HFF-Myc (cell line): Measurements from ENCODE around the gene BRAT1.

Experiments used
- DNase-seq: peaks from one replicate; pipeline ENCODE4 v3.0.0-alpha.2; 2011; ENCODE audit warnings: low read depth; ENCODE audit errors: extremely low read depth
- H3K4me3 ChIP-seq: replicated peaks from 2 replicates; pipeline ENCODE4 v1.5.1; 2011; ENCODE audit warnings: low read depth, mild to moderate bottlenecking, control low read depth, low read length
- TF ChIP-seq, protein P1 (sequence below): IDR thresholded peaks from 2 replicates; pipeline ENCODE4 v1.5.1; 2012; ENCODE audit warnings: mild to moderate bottlenecking, low read depth, low read length, control low read depth; ENCODE audit errors: missing control alignments

Gene BRAT1

DNA sequence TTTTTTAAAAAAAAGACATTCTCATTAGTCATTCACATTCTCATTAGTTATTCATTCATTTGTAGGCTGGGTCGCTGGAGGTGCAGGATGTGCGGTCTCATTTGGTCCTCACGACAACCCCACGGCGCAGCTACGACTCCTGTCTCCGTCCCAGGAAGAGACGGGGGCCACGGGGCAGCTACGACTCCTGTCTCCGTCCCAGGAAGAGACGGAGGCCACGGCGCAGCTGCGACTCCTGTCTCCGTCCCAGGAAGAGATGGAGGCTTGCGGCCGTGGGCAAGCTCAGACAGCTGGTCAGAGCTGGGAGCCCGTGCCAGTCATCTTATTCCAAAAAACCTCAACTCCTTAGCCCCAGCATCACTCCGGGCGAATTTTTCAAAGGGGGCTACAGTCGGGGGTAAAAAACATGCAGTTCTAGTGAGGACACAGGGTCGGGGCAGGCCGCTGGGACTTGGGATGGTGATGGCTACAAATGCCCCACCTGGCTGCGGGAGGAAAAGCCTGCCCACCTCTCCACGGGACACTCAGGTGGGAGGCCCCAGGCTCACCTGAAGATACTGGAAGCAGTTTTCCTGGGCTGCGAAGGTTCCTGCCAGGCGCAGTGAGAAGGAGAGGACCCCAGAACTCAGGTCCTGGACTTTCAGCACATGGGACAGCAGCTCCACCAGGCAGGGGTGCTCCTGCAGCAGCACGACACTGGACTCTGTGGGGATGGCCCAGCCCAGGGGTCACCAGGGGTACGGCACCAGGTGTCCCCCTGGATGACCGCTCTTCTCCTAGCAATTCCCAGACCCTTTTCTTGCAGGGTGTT lies 8.3 kb downstream of the BRAT1 start:
- TF ChIP-seq, protein P1, sequence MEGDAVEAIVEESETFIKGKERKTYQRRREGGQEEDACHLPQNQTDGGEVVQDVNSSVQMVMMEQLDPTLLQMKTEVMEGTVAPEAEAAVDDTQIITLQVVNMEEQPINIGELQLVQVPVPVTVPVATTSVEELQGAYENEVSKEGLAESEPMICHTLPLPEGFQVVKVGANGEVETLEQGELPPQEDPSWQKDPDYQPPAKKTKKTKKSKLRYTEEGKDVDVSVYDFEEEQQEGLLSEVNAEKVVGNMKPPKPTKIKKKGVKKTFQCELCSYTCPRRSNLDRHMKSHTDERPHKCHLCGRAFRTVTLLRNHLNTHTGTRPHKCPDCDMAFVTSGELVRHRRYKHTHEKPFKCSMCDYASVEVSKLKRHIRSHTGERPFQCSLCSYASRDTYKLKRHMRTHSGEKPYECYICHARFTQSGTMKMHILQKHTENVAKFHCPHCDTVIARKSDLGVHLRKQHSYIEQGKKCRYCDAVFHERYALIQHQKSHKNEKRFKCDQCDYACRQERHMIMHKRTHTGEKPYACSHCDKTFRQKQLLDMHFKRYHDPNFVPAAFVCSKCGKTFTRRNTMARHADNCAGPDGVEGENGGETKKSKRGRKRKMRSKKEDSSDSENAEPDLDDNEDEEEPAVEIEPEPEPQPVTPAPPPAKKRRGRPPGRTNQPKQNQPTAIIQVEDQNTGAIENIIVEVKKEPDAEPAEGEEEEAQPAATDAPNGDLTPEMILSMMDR: no peak
- no peak for DNase-seq

DNA sequence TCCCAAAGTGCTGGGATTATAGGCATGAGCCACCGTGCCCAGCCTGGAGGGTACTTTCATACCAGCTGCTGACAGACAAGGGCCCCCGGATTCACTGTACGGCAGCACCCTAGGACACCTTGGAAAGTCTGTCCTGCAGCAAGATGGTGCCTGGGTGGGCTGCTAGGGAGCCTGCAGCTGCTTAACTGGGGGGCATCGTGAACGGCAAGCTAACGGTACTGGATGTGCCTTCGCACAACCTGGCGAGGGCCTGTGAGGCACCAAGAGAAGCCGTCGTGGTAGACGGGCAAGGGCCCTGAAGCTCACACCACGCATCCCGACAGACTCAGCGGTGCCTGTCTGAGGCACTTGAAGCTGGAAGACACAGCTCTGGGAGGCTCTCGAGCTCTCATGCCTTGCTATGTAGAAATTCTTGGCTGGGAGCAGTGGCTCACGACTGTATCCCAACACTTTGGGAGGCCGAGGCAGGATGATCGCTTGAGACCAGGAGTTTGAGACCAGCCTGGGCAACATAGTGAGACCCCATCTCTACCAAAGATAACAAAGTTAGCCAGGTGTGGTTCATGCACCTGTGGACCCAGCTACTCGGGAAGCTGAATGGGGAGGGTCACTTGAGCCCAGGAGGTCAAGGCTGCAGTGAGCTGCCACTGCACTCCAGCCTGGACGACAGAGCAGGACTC lies 9.4 kb downstream of the BRAT1 start:
- no peak overlapping the region for H3K4me3 ChIP-seq
- TF ChIP-seq, protein P1: no peak
- no peak for DNase-seq

More for the DNA sequence above, 8.3 kb downstream of the BRAT1 start:
- H3K4me3 ChIP-seq: no peak overlapping the region

DNA sequence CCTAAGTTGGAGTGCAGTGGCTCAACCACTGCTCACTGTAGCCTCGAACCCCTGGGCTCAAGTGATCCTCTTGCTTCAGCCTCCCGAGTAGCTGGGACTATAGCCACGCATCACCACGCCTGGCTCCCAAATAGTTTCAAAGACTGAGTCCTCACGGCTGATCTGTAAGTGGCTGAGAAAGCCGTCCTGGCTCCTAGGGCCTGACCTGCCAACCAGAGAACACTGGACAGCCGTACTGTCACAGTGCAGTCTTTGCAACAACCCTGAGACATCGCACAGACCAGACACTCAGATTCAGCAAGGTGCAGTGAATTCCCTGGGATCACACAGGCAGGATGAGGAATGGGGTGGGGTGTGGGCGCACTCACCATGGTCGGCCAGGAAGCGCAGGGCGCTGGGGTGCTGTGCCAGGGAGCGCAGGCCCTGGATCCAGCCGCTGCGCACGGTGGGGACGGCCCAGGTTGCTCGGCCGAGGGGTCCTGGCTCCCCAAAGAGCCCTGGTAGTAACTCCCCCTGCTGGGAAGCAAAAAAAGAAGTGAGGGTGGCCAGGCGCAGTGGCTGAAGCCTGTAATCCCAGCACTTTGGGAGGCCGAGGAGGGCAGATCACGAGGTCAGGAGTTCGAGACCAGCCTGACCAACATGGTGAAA lies 10.7 kb downstream of the BRAT1 start:
- TF ChIP-seq, protein P1: no peak
- DNase-seq: no peak
- H3K4me3 ChIP-seq: no peak overlapping the region

DNA sequence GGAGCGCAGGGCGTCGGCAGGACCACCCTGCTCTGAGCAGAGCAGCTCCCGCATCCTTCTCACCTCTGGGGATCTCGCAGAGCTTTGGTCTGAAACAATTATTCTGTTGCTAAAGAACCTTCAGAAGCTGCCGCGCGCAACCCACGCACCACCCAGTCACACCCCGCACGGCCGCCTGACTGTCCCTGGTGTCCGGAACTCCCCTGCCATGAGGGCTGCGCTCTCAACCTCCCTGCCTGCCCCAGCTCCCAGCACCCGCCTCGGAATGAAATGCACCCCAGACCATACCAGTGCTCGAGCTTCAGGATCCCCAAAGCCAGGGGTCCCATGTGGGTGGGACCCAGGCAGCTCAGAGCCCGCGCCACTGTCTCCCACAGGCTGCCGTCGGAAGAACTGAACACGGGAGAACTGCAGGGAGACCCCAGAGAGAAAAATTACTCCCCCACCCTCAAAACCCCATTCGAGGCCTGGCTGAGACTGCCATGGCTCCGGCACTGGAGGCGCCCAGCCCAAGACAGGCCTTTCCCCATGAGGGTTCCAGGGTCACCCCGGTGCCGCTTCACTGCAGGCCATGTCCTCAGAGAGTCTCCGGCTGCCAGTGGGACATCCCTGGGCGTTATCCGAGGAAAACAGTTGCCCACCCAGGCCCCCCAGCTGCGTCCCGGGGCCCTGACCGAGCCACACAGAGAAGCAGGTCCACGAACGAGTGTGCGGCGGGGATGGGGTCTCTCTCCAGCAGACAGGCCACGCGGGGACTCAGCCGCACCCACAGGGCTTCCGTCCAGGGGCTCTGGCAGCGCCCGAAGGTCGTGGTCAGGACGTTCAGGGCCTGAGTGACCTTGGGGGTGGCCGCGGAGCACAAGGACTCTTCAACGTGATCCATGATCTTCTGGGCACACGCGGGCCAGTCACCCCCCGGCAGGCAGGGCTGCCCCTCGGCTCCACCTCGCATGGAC lies 12.1 kb downstream of the BRAT1 start:
- no peak overlapping the region for H3K4me3 ChIP-seq
- TF ChIP-seq, protein P1: no peak
- no peak for DNase-seq

DNA sequence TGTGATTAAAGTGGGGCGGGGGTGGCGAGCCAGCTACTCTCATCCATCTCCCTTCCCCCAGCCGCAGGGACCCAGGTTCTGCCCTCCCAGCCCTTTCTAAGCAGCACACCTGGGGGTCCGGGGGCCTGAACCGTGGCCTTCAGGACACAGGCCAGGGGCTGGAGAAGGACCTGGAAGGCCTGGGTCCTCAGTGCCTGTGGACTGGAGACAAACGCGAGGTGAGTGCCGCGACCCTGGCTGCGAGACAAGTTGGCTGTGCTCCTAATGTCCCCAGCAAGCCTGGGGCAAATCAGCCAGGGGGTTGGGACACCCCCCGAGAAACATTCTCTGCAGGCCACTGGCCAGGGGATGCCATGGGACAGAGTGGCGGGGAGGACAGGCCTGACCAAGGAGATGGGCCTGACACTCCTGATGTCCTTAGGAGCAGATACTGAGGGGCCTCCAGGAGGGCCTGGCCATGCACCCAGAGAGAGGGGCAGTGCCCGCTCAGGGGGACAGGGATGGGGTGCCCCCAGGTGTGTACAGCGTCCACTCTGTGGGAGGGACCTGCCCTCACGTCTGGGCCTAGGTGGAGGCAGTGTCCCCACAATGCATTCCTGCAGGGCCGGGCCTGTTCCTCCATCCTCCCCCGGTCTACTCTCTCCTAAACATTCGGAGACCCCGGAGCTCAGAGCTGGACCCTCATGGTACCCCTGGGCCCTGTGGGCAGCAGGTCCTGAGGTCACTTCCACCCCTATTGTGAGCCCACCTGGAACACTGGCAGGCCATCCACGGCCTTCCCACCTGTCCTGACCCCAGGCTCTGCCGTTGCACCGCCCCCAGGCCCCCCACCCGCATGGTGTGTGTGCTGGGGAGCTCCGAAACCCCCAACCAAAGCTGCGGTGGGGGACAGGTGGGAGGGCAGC lies 13.1 kb downstream of the BRAT1 start:
- TF ChIP-seq, protein P1: no peak
- no peak for DNase-seq
- H3K4me3 ChIP-seq: no peak overlapping the region
